GM19099 (cell line): Measurements from ENCODE around the gene PCDHA1.

ENCODE experiments used
- POLR2A ChIP-seq: IDR thresholded peaks from 3 replicates; pipeline ENCODE4 v1.6.1; 2011; ENCODE audit warnings: low read depth; ENCODE audit not compliant: insufficient read length; ENCODE audit errors: extremely low read depth

The PCDHA1 gene

DNA sequence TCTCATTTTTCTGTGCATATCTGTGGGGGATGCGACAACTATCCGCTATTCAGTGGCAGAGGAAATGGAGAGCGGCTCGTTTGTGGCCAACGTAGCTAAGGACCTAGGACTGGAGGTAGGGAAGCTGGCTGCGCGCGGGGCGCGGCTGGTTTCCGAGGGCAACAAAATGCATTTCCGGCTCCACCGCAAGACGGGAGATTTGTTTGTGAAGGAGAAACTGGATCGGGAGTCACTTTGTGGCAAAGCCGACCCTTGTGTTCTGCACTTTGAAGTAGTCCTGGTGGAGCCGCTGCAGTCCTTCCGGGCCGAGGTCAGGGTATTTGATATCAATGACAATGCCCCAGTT lies 265.6 kb downstream of the PCDHA1 start:
- no peak for TF ChIP-seq POLR2A
